ENCODE measurements around the gene MTHFR. TPM values are rescaled to one million over a fixed set of nuclear protein-coding genes. Genes with fewer than 3 reads are reported as not detected.

The MTHFR gene
- total RNA-seq, 3 donors from 2014 or later = 13.1 to 17.0 (median 14.9) TPM

GRCh38 chr1:11838349-11839272, 32.8 kb upstream of the MTHFR start:
- Mint-ChIP-seq H3K4me3 (no peak overlapping the region), H3K27me3 (ENCODE audit: low read depth) (no peaks in the 10 kb centered on the region)

GRCh38 chr1:11837767-11838348, 32.1 kb upstream of the MTHFR start:
- H3K4me3 Mint-ChIP-seq = no peak overlapping the region
- DNase-seq (no peak), ATAC-seq (no peak)
- H3K27me3 Mint-ChIP-seq (ENCODE audit: low read depth) = no peaks in the 10 kb centered on the region
- no peaks in the 10 kb centered on the region for H3K4me1 Mint-ChIP-seq (ENCODE audit: low read depth)
- no peaks in the 10 kb centered on the region for H3K9me3 Mint-ChIP-seq
- peaks cover 49% of the 10 kb centered on the region for H3K36me3 Mint-ChIP-seq (ENCODE audit: insufficient read depth)

More at GRCh38 chr1:11838349-11839272, 32.8 kb upstream of the MTHFR start:
- Mint-ChIP-seq H3K36me3 (ENCODE audit: insufficient read depth) (peaks cover 45% of the 10 kb centered on the region), H3K4me1 (ENCODE audit: low read depth) (no peaks in the 10 kb centered on the region), H3K9me3 (no peaks in the 10 kb centered on the region)
- DNase-seq (peak; percentile 71), ATAC-seq (peak; percentile 94 to 96)

GRCh38 chr1:11836955-11837766, 31.4 kb upstream of the MTHFR start:
- Mint-ChIP-seq H3K36me3 (ENCODE audit: insufficient read depth) (peaks cover 49% of the 10 kb centered on the region), H3K9me3 (no peaks in the 10 kb centered on the region), H3K4me1 (ENCODE audit: low read depth) (no peaks in the 10 kb centered on the region), H3K4me3 (no peak overlapping the region), H3K27me3 (ENCODE audit: low read depth) (no peaks in the 10 kb centered on the region)
- DNase-seq = no peak
- no peak for ATAC-seq

- ATAC-seq = no peak
- Mint-ChIP-seq H3K9me3 (no peaks in the 10 kb centered on the region), H3K27me3 (ENCODE audit: low read depth) (no peaks in the 10 kb centered on the region), H3K4me3 (no peak overlapping the region), H3K4me1 (ENCODE audit: low read depth) (no peaks in the 10 kb centered on the region), H3K36me3 (ENCODE audit: insufficient read depth) (peaks cover 37% of the 10 kb centered on the region)
- DNase-seq = no peak
Observed at GRCh38 chr1:11835441-11836225, 29.9 kb upstream of the MTHFR start.

GRCh38 chr1:11833900-11834299, 28.1 kb upstream of the MTHFR start:
- Mint-ChIP-seq H3K27me3 (ENCODE audit: low read depth) (no peaks in the 10 kb centered on the region), H3K36me3 (ENCODE audit: insufficient read depth) (peaks cover 38% of the 10 kb centered on the region), H3K4me1 (ENCODE audit: low read depth) (no peaks in the 10 kb centered on the region), H3K4me3 (no peak overlapping the region), H3K9me3 (no peaks in the 10 kb centered on the region)
- no peak for DNase-seq
- no peak for ATAC-seq

- Mint-ChIP-seq H3K36me3 (ENCODE audit: insufficient read depth) (peaks cover 34% of the 10 kb centered on the region), H3K4me1 (ENCODE audit: low read depth) (no peaks in the 10 kb centered on the region), H3K4me3 (no peak overlapping the region), H3K27me3 (ENCODE audit: low read depth) (no peaks in the 10 kb centered on the region), H3K9me3 (no peaks in the 10 kb centered on the region)
- ATAC-seq (no peak), DNase-seq (no peak)
Observed at GRCh38 chr1:11833497-11833896, 27.7 kb upstream of the MTHFR start.

GRCh38 chr1:11831945-11832725, 26.4 kb upstream of the MTHFR start:
- ATAC-seq = no peak

GRCh38 chr1:11828511-11828910, 22.7 kb upstream of the MTHFR start:
- H3K4me3 Mint-ChIP-seq = no peak overlapping the region

More at GRCh38 chr1:11831945-11832725, 26.4 kb upstream of the MTHFR start:
- no peaks in the 10 kb centered on the region for H3K4me1 Mint-ChIP-seq (ENCODE audit: low read depth)
- H3K27me3 Mint-ChIP-seq (ENCODE audit: low read depth) = no peaks in the 10 kb centered on the region
- no peaks in the 10 kb centered on the region for H3K9me3 Mint-ChIP-seq
- DNase-seq = no peak
- no peak overlapping the region for H3K4me3 Mint-ChIP-seq
- H3K36me3 Mint-ChIP-seq (ENCODE audit: insufficient read depth) = peaks cover 38% of the 10 kb centered on the region

GRCh38 chr1:11826946-11827345, 21.2 kb upstream of the MTHFR start:
- H3K9me3 Mint-ChIP-seq = no peaks in the 10 kb centered on the region
- H3K4me1 Mint-ChIP-seq (ENCODE audit: low read depth) = no peaks in the 10 kb centered on the region
- H3K27me3 Mint-ChIP-seq (ENCODE audit: low read depth) = no peaks in the 10 kb centered on the region
- DNase-seq = no peak
- H3K4me3 Mint-ChIP-seq = no peak overlapping the region
- ATAC-seq = no peak
- H3K36me3 Mint-ChIP-seq (ENCODE audit: insufficient read depth) = peaks cover 23% of the 10 kb centered on the region

More at GRCh38 chr1:11828511-11828910, 22.7 kb upstream of the MTHFR start:
- H3K36me3 Mint-ChIP-seq (ENCODE audit: insufficient read depth) = peaks cover 30% of the 10 kb centered on the region
- H3K4me1 Mint-ChIP-seq (ENCODE audit: low read depth) = no peaks in the 10 kb centered on the region
- ATAC-seq = no peak
- no peak for DNase-seq
- no peaks in the 10 kb centered on the region for H3K9me3 Mint-ChIP-seq
- H3K27me3 Mint-ChIP-seq (ENCODE audit: low read depth) = no peaks in the 10 kb centered on the region

- Mint-ChIP-seq H3K4me3 (no peak overlapping the region), H3K27me3 (ENCODE audit: low read depth) (no peaks in the 10 kb centered on the region), H3K4me1 (ENCODE audit: low read depth) (no peaks in the 10 kb centered on the region), H3K9me3 (no peaks in the 10 kb centered on the region), H3K36me3 (ENCODE audit: insufficient read depth) (peaks cover 24% of the 10 kb centered on the region)
- no peak for ATAC-seq
- no peak for DNase-seq
Observed at GRCh38 chr1:11825131-11825530, 19.4 kb upstream of the MTHFR start.

GRCh38 chr1:11823366-11824137, 17.8 kb upstream of the MTHFR start:
- no peaks in the 10 kb centered on the region for H3K27me3 Mint-ChIP-seq (ENCODE audit: low read depth)
- DNase-seq = no peak
- H3K36me3 Mint-ChIP-seq (ENCODE audit: insufficient read depth) = peaks cover 24% of the 10 kb centered on the region
- H3K4me1 Mint-ChIP-seq (ENCODE audit: low read depth) = no peaks in the 10 kb centered on the region
- H3K4me3 Mint-ChIP-seq = no peak overlapping the region
- no peaks in the 10 kb centered on the region for H3K9me3 Mint-ChIP-seq
- ATAC-seq = no peak

- Mint-ChIP-seq H3K9me3 (no peaks in the 10 kb centered on the region), H3K4me1 (ENCODE audit: low read depth) (no peaks in the 10 kb centered on the region), H3K36me3 (ENCODE audit: insufficient read depth) (peaks cover 20% of the 10 kb centered on the region), H3K27me3 (ENCODE audit: low read depth) (no peaks in the 10 kb centered on the region), H3K4me3 (no peak overlapping the region)
- no peak for DNase-seq
- ATAC-seq = no peak
Observed at GRCh38 chr1:11822091-11822490, 16.3 kb upstream of the MTHFR start.

- Mint-ChIP-seq H3K27me3 (ENCODE audit: low read depth) (no peaks in the 10 kb centered on the region), H3K9me3 (no peaks in the 10 kb centered on the region), H3K4me1 (ENCODE audit: low read depth) (no peaks in the 10 kb centered on the region), H3K4me3 (no peak overlapping the region), H3K36me3 (ENCODE audit: insufficient read depth) (peaks cover 24% of the 10 kb centered on the region)
- DNase-seq (no peak), ATAC-seq (no peak)
Observed at GRCh38 chr1:11817192-11817591, 11.4 kb upstream of the MTHFR start.

Data from activated T-cell treated with anti-CD3 and anti-CD28 coated beads, Interleukin-2, amount 50 U/mL, for 4 hours (primary cell).